ENCODE data around the gene NDUFS4.
"Not testable (repeated sequence)": the region's sequence is repeated elsewhere in the genome, so short reads cannot be mapped to it uniquely, and the experiment has no call there.

DNA sequence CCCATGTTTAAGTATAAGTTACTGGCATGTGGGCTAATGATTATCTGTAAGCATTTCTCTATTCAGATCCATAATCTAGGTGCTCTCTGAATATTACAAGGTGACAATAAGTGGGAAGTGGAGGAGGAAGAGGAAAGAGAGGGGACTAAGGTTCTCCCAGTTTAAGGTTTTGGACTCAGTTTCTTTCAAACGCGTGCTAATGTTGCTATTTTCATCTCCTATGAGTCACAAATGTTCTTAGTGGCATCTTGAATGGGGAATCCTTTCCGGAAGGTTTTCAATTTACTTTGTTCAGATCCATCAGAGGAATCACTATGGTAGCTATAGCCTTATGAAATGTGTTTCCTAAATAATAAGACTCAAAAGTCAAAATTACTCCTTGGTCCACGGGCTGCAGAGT, 48.5 kb downstream of the NDUFS4 start:
- TF ChIP-seq POLR2A (IDR thresholded peaks at IDR 0.05; ENCODE audit: low read depth, low read length), result not testable (repeated sequence)
- TF ChIP-seq, protein P1, sequence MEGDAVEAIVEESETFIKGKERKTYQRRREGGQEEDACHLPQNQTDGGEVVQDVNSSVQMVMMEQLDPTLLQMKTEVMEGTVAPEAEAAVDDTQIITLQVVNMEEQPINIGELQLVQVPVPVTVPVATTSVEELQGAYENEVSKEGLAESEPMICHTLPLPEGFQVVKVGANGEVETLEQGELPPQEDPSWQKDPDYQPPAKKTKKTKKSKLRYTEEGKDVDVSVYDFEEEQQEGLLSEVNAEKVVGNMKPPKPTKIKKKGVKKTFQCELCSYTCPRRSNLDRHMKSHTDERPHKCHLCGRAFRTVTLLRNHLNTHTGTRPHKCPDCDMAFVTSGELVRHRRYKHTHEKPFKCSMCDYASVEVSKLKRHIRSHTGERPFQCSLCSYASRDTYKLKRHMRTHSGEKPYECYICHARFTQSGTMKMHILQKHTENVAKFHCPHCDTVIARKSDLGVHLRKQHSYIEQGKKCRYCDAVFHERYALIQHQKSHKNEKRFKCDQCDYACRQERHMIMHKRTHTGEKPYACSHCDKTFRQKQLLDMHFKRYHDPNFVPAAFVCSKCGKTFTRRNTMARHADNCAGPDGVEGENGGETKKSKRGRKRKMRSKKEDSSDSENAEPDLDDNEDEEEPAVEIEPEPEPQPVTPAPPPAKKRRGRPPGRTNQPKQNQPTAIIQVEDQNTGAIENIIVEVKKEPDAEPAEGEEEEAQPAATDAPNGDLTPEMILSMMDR (conservative IDR thresholded peaks at IDR 0.05; ENCODE audit: low read depth, low read length), result not testable (repeated sequence)
